GM18858 (cell line): ENCODE measurements around the gene KCNQ2.

ENCODE experiments used
- ATAC-seq: cut with Tn5 transposase; IDR thresholded peaks from one replicate; pipeline ENCODE4 v1.9.1; 2021; ENCODE audit not compliant: unreplicated experiment

KCNQ2 gene

GRCh38 chr20:63471717-63471980 is 806 bp downstream of the KCNQ2 start:
- ATAC-seq = no peak

DNA sequence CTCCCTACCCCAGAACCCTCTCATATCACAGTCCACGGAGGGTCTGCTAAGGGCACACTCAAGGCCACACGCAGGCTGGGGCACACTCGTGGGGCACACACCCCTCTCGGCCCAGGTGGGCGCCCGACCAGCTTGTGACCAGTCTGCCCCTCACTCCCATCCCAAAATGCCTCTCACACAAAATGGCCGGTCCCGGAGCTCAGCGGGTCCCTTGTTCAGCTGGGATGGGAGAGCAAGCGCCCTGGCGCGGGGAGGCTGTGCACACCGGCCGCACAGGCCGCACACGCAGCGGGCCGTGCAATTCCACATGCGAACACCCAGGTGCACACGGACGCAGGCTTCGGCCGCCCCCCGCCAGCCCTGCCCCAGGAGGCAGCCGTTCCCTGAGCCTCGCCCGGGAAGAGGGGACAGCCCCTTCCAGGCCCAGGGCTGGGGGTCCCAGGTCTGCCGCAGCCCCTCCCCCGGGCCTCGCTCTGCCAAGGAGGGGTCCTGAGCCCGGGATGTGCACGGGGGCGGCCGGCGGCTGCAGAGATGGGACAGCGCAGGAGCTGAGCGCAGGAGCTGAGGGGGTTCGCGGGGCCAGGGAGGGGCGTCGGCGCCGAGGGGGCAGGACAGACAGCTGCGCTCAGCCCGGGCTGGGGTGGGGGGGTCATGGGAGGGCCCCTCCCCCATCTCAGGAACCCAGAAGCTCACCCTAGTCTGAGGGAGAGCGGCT is 1.3 kb downstream of the KCNQ2 start:
- no peak for ATAC-seq

GRCh38 chr20:63470410-63470809 is 2.0 kb downstream of the KCNQ2 start:
- ATAC-seq = no peak

DNA sequence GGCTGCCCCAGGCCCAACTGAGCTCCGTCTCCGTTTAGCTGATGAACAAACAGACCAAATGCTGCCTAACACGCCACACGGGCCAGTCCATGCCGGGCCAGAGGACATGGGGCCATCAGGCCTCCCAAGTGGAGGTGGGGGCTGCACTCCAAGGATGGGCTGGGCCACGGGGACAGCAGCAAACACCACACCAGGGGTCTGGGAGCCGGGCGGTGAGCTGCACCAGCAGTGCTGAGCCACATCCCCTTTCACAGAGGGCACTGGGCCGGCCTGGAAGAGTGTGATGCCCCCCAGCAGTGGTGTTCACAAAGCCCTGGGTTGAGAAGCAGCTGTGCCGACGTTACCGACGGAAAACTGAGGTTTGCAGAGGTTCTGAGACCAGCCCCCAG is 2.7 kb downstream of the KCNQ2 start:
- no peak for ATAC-seq

DNA sequence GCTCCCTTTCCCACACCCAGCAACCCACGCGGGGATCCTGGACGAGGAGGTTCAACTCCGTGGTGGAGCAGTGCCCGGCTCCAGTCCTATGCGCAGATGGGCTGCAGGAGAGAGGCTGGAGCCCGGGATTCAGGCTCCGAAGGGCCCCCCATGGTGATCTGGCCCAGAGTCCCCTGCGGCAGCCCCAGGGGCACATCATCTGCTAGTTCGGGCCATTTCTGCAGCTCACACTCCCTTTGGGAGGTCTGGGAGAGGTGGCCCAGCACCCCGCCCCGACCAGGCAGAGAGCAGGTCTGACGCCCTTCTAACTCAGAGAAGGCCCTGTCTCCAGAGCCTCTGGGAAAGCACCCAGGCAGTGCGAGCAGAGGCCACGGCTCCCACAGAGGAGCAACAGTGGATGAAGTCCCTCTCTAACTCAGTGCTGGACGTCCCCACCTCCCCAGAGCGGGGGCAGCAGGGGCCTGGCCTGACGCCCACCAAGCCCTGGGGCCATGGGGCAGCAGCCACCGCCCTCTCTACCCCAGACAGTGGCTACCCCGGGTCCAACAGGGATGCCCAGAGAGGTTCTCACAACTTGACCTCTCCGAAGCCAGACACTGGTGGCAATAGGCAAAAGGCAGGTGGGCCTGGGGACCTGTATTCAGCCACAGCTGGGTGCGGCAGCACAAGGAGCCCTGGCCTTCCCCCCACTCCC is 3.3 kb downstream of the KCNQ2 start:
- no peak for ATAC-seq

DNA sequence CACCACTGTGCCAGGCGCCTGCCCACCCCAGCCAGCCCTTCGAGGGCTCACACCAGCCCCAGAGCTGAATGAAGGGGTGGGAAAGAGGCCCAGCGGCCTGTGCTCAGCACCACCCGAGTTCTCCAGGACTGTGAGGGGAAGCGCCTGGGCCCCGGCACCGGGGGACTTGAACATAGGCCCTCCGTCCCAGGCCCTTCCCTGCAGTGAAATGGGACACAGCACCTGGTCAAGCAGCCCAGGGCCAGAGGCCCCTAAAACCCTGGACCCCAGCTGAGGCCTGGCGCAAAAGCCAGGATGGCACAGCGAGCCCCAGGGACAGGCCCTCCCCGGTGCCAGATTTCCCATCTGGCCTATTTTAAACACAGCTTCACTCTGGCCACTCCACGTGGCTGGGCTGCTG is 4.0 kb downstream of the KCNQ2 start:
- ATAC-seq = no peak

DNA sequence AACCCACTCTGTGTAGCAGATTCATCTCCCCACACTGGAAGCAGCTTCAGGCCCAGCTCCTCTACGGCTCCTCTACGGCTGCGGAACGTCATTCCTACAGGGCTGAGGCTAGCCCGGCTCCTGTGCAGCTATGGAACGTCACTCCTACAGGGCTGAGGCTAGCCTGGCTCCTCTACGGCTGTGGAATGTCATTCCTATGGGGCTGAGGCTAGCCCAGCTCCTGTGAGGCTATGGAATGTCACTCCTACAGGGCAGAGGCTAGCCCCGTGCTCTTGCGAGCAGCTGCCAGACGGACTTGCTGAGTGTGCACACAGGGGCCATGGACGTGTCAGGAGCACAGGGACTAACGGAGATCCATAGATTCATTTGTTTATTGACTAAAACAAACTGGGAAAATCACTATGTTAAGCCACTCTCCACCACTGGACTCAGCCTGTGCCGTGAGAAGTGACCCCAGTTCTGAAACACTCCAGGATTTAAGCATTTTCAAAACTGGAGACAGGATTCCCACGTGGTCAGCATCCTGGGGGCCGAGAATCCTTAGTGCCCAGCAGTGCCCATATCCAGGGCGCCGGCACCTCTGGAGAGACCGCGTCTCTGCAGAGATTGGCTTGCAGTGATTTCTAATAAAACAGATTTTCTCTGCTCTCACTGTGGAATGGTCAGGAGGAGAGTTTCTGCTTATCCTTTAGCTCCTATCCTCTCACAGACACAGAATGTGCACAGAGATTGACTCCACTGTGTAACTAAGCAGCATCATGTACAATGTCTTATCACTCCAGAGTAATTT is 5.0 kb downstream of the KCNQ2 start:
- ATAC-seq = no peak

DNA sequence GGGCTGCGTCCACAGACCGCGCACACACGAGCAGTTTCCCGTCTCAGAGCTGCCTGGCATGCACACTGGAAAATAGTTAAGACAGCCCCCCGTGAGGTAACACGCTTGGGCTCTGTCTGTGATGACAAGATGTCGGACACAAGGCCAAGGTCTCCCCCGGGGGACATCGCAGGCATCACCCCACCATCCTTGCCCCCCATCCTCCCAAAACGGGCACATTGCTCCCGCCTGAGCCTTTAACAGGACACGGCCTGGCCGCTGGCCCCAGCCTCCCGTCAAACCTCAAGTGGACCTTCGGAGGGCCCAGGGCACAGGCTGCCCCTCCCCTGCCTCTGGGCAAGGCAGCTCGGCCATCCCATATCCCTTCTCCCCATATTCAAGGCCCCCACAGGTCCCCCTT is 5.6 kb downstream of the KCNQ2 start:
- ATAC-seq = no peak

GRCh38 chr20:63466250-63466825 is 6.1 kb downstream of the KCNQ2 start:
- no peak for ATAC-seq

- ATAC-seq = no peak
Measured at GRCh38 chr20:63465380-63466249, 6.8 kb downstream of the KCNQ2 start.

- no peak for ATAC-seq
Measured at GRCh38 chr20:63464289-63464635, 8.2 kb downstream of the KCNQ2 start.

GRCh38 chr20:63463400-63464288 is 8.8 kb downstream of the KCNQ2 start:
- no peak for ATAC-seq

DNA sequence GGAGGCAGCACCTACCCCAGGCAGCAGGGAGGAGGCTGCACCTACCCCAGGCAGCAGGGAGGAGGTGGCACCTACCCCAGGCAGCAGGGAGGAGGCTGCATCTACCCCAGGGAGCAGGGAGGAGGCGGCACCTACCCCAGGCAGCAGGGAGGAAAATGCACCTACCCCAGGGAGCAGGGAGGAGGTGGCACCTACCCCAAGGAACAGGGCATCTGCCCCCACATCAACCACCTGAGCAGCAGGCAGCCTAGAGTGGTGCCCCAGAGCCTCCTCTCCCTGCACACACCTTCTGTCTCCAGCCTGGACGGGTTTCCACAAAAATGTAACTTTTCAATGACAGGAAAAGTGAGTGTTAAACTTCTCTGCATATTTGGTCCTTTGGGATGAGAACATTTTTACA is 10.2 kb downstream of the KCNQ2 start:
- no peak for ATAC-seq

GRCh38 chr20:63461104-63461763 is 11.2 kb downstream of the KCNQ2 start:
- ATAC-seq = no peak

DNA sequence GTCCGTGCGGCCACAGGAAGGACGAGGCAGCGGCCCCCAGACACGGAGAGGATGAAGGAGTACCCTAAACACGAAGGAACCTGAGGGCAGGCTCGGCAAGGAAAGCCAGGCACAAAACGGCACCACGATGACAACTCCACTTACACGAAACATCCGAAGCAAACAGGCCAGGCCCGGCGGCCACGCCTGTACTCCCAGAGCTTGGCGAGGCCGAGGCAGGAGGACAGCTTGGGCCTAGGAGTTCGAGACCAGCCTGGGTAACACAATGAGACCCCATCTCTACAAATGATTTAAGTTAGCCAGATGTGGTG is 13.4 kb downstream of the KCNQ2 start:
- ATAC-seq = no peak

- no peak for ATAC-seq
Measured at GRCh38 chr20:63458170-63459069, 14.0 kb downstream of the KCNQ2 start.

DNA sequence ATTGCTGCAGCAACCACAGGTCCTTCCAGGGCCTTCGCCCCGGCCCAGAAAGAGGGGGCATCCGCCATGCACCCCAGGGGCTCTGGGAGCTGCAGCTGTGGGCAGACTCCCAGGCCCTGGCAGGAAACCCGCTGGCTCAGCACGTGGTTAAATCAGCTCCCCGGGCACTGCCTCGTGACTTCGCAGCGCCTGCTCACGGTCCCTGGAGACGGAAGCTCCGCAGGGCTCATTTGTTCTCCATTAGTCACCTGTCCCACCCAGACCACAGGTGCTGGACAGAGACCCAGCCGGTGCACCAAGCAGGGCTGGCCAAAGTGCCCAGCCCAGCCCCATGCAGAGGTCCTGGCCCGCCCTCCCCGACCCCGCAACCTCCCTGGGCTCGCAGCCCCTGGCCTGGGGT is 14.7 kb downstream of the KCNQ2 start:
- ATAC-seq = no peak

DNA sequence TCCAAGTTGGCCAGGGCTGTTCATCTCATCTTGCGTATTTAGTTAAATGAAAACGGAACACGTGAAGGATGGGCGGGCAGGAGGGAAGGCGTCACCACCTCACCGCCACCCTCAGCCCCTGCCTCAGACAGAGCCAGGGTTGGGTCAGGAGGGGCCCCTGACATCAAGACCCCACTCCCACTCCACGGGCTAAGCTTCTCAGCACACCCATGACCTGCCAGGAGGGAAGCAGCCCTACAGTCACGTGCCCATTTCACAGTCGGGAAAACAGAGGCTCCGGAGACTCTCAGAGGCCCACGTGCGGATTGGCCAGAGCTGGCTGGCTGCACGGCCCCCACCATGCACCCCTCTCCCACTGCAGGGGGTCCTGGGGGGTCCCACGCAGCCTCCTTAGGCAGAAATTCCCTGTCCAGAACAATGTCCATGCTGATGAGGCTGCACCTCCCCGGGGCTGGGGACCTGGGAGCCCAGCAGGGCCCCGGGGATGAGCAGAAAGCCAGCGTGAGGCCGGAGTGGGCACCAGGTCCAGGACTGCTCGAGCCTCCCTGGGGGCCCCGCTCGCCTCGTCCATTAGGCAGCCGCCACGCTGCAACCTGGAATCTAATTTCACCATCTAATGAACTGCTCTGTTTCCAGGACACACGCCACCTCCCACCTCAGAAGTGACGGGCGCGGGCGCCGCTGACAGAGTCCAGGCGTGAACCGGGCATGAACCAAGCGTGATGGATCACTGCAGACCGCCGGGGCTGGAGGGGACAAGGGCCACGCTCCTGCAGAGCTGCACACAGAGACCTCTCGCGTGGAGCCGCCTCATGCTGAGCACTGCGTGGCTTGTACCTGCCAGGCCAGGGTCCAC is 15.8 kb downstream of the KCNQ2 start:
- ATAC-seq = no peak
